Stomach (tissue), 4 donors: ENCODE results near the gene SDC3.

ENCODE experiments used
- CTCF ChIP-seq, 7 experiments: fragments of 450-650 bp in 4 of 7; fragments of 200-600 bp in 3 of 7; sonication (generic) in 3 of 7; IDR thresholded peaks; one replicate each; pipeline ENCODE4 v1.5.1; 2016 to 2019; ENCODE audit warnings: antibody characterized with exemption in 7 of 7, control low read depth in 2 of 7, mild to moderate bottlenecking in 1 of 7
- EP300 ChIP-seq: sonication (generic); formaldehyde crosslinking; IDR thresholded peaks from one replicate; pipeline ENCODE4 v1.6.1; 2017; ENCODE audit warnings: antibody characterized with exemption
- POLR2A ChIP-seq, 4 donors: fragments of 450-650 bp; IDR thresholded peaks; one replicate each; pipeline ENCODE4 v1.6.1; 2016; ENCODE audit warnings: antibody characterized with exemption in 4 of 4, control low read depth in 2 of 4, mild to moderate bottlenecking in 1 of 4, moderate library complexity in 1 of 4
- POLR2AphosphoS5 ChIP-seq, 3 donors: sonication (generic); formaldehyde crosslinking; IDR thresholded peaks; one replicate each; pipeline ENCODE4 v1.6.1; 2016; ENCODE audit warnings: antibody characterized with exemption in 3 of 3

- TF ChIP-seq CTCF (IDR thresholded peaks at IDR 0.05): no peak
- TF ChIP-seq POLR2A (IDR thresholded peaks at IDR 0.05): no peak
- no peak for TF ChIP-seq EP300
- TF ChIP-seq POLR2AphosphoS5 (IDR thresholded peaks at IDR 0.05): no peak
Measured at GRCh38 chr1:30875197-30875596, 33.4 kb downstream of the SDC3 start.
